Spleen (tissue), 11 donors: ENCODE measurements around the gene PIGC. TPM values are rescaled to one million over a fixed set of nuclear protein-coding genes. Genes with fewer than 3 reads are reported as not detected.

Experiments
- DNase-seq: peaks from one replicate; pipeline ENCODE4 v3.0.0-alpha.2; 2020
- H3K27ac ChIP-seq, 8 donors: fragments of 200-600 bp; sonication (generic) in 7 of 8; 1 replicate in 4 of 8; 2 replicates in 4 of 8; pipeline versions ENCODE4 v1.5.0 to v1.8.0; 2016 to 2021; ENCODE audit warnings: inconsistent platforms in 4 of 8, mild to moderate bottlenecking in 4 of 8, moderate library complexity in 1 of 8
- H3K27me3 ChIP-seq, 7 donors: fragments of 200-600 bp; sonication (generic) in 6 of 7; replicated peaks in 1 of 7; 1 replicate in 4 of 7; 2 replicates in 3 of 7; pipeline versions ENCODE4 v1.5.0 to v1.8.0; 2016 to 2021; ENCODE audit warnings: inconsistent platforms in 3 of 7, mild to moderate bottlenecking in 1 of 7
- H3K36me3 ChIP-seq, 6 donors: fragments of 200-600 bp; sonication (generic) in 5 of 6; 1 replicate in 4 of 6; 2 replicates in 2 of 6; pipeline versions ENCODE4 v1.5.0 to v1.8.0; 2016 to 2021; ENCODE audit warnings: inconsistent platforms in 2 of 6
- H3K4me1 ChIP-seq, 6 donors: fragments of 200-600 bp; sonication (generic) in 5 of 6; 1 replicate in 3 of 6; 2 replicates in 3 of 6; pipeline versions ENCODE4 v1.5.0 to v1.8.0; 2016 to 2021; ENCODE audit warnings: inconsistent platforms in 3 of 6
- H3K4me3 ChIP-seq, 8 donors: fragments of 200-600 bp; sonication (generic) in 7 of 8; 1 replicate in 4 of 8; 2 replicates in 4 of 8; pipeline versions ENCODE4 v1.5.0 to v1.8.0; 2016 to 2021; ENCODE audit warnings: inconsistent platforms in 4 of 8, mild to moderate bottlenecking in 4 of 8, moderate library complexity in 2 of 8
- H3K9me3 ChIP-seq, 8 donors: fragments of 200-600 bp; sonication (generic) in 7 of 8; 1 replicate in 4 of 8; 2 replicates in 4 of 8; pipeline versions ENCODE4 v1.5.0 to v1.8.0; 2016 to 2021; ENCODE audit warnings: inconsistent platforms in 4 of 8
- CTCF ChIP-seq, 11 experiments: fragments of 200-600 bp in 7 of 11; fragments of 450-650 bp in 4 of 11; sonication (generic) in 4 of 11; IDR thresholded peaks in 8 of 11; conservative IDR thresholded peaks in 3 of 11; 1 replicate in 7 of 11; 2 replicates in 4 of 11; pipeline versions ENCODE4 v1.4.0 to v1.8.0; 2016 to 2021; ENCODE audit warnings: antibody characterized with exemption in 11 of 11, inconsistent platforms in 4 of 11, mild to moderate bottlenecking in 1 of 11
- POLR2A ChIP-seq, 3 donors: fragments of 450-650 bp; IDR thresholded peaks; one replicate each; pipeline ENCODE4 v1.5.1; 2017; ENCODE audit warnings: antibody characterized with exemption in 3 of 3, mild to moderate bottlenecking in 1 of 3
- POLR2AphosphoS5 ChIP-seq, 3 donors: sonication (generic); formaldehyde crosslinking; IDR thresholded peaks; one replicate each; pipeline ENCODE4 v1.5.1; 2017; ENCODE audit warnings: antibody characterized with exemption in 3 of 3
- WGBS, 5 donors: extraction: QIAGEN DNeasy Blood & Tissue Kit in 3 of 5; methylation state at CpG; one replicate each; pipeline versions ENCODE4 v1.1.5 to v1.1.7; 2013 to 2018; 5-methylcytosine and 5-hydroxymethylcytosine counted together
- intact Hi-C: fragments of 100-400 bp; cut with DNase I; formaldehyde crosslinking; loops from one replicate; pipeline ENCODE4 v1.15.0; 2023; ENCODE audit warnings: low total_unique reads
- polyA plus RNA-seq, 3 donors: library from polyadenylated mRNA; stranded (reverse); fragments of 200-250 nt; gene quantifications; one replicate each; pipeline ENCODE4 v1.2.1, GENCODE V29; 2013
- total RNA-seq, 7 donors: library from RNA; depleted of rRNA in 3 of 7; stranded (reverse); fragments of >200 nt in 3 of 7; fragmentation: NEBNext Ultra II Directional in 4 of 7; extraction: Animal tissue kit (Norgen Biotek cat#: 25700) in 4 of 7; gene quantifications; one replicate each; pipeline versions ENCODE4 v1.1.0 to v1.2.1, GENCODE V29; 2016 to 2021
- donor health status: healthy with polysubstance abuse.
- donor health status: DM: no; HTN: no; CAD: no; lungs with moderate emphysema.
- donor health status: DM: no; HTN: no; CAD: no.
- donor health status: Bipolar disorder and iron deficiency.
- donor health status: healthy.
- donor health status: DM: no; HTN: no; CAD: no.
- donor health status: DM: yes; HTN: yes; CAD: no.

The PIGC gene
- total and polyA plus RNA-seq, 10 donors = 20.1 to 28.0 (median 23.9) TPM

GRCh38 chr1:172397633-172398032 lies 46.2 kb downstream of the PIGC start:
- intact Hi-C loops = loop anchor here (10.0 kb wide), 1 partner anchor 213 kb away; no protein-coding TSS in a partner anchor
- 83 to 92% (median 88%) methylated on average over 2 of the region's 2 CpGs for WGBS, 5 donors
- H3K36me3 ChIP-seq = no peaks in the 10 kb centered on the region
- no peak overlapping the region for H3K4me3 ChIP-seq
- H3K4me1 ChIP-seq = peaks cover 25 to 78% (median 51%) of the 10 kb centered on the region in 6 donors
- no peak for DNase-seq
- no peaks in the 10 kb centered on the region for H3K9me3 ChIP-seq
- H3K27ac ChIP-seq = peak overlapping the region in 3 of 8 donors; percentile 77 to 79 (median 78)
- TF ChIP-seq POLR2AphosphoS5 (IDR thresholded peaks at IDR 0.05) = no peak
- TF ChIP-seq CTCF (IDR thresholded peaks at IDR 0.05 in 8 of 11, conservative IDR thresholded peaks at IDR 0.05 in 3 of 11) = no peak
- TF ChIP-seq POLR2A (IDR thresholded peaks at IDR 0.05) = no peak
- H3K27me3 ChIP-seq = no peaks in the 10 kb centered on the region

GRCh38 chr1:172397221-172397620 lies 46.6 kb downstream of the PIGC start:
- TF ChIP-seq POLR2A (IDR thresholded peaks at IDR 0.05) (no peak), POLR2AphosphoS5 (IDR thresholded peaks at IDR 0.05) (no peak), CTCF (IDR thresholded peaks at IDR 0.05 in 8 of 11, conservative IDR thresholded peaks at IDR 0.05 in 3 of 11) (no peak)
- no peaks in the 10 kb centered on the region for H3K27me3 ChIP-seq
- intact Hi-C loops = loop anchor here (10.0 kb wide), 1 partner anchor 212 kb away; no protein-coding TSS in a partner anchor
- 66 to 80% (median 78%) methylated on average over 3 of the region's 3 CpGs for WGBS, 5 donors
- DNase-seq = no peak
- no peaks in the 10 kb centered on the region for H3K9me3 ChIP-seq
- no peaks in the 10 kb centered on the region for H3K36me3 ChIP-seq
- H3K4me3 ChIP-seq = no peak overlapping the region
- H3K27ac ChIP-seq = peak overlapping the region in 2 of 8 donors; percentile 78 to 79
- peaks cover 25 to 81% (median 53%) of the 10 kb centered on the region in 6 donors for H3K4me1 ChIP-seq

- Histone ChIP-seq H3K4me1 (peaks cover 31 to 90% (median 61%) of the 10 kb centered on the region in 6 donors), H3K27ac (peak overlapping the region; percentile 75 to 92 (median 83)), H3K36me3 (no peaks in the 10 kb centered on the region), H3K4me3 (no peak overlapping the region), H3K9me3 (no peaks in the 10 kb centered on the region), H3K27me3 (no peaks in the 10 kb centered on the region)
- no peak for DNase-seq
- TF ChIP-seq POLR2A (IDR thresholded peaks at IDR 0.05) = no peak
- TF ChIP-seq CTCF (IDR thresholded peaks at IDR 0.05 in 8 of 11, conservative IDR thresholded peaks at IDR 0.05 in 3 of 11) = no peak
- no peak for TF ChIP-seq POLR2AphosphoS5 (IDR thresholded peaks at IDR 0.05)
- WGBS, 5 donors = 86 to 97% (median 94%) methylated on average over 3 of the region's 3 CpGs
- intact Hi-C loops = loop anchor here (10.0 kb wide), 1 partner anchor 211 kb away; no protein-coding TSS in a partner anchor
Measured at GRCh38 chr1:172395576-172395975, 48.3 kb downstream of the PIGC start.

- H3K27me3 ChIP-seq = no peaks in the 10 kb centered on the region
- peaks cover 32 to 90% (median 64%) of the 10 kb centered on the region in 6 donors for H3K4me1 ChIP-seq
- intact Hi-C loops = loop anchor here (10.0 kb wide), 1 partner anchor 210 kb away; no protein-coding TSS in a partner anchor
- no peak for DNase-seq
- WGBS, 5 donors = 80 to 91% (median 84%) methylated on average over 5 of the region's 5 CpGs
- no peaks in the 10 kb centered on the region for H3K9me3 ChIP-seq
- H3K4me3 ChIP-seq = no peak overlapping the region
- H3K27ac ChIP-seq = peak overlapping the region; percentile 75 to 92 (median 83)
- TF ChIP-seq POLR2A (IDR thresholded peaks at IDR 0.05) (no peak), CTCF (IDR thresholded peaks at IDR 0.05 in 8 of 11, conservative IDR thresholded peaks at IDR 0.05 in 3 of 11) (no peak), POLR2AphosphoS5 (IDR thresholded peaks at IDR 0.05) (no peak)
- H3K36me3 ChIP-seq = no peaks in the 10 kb centered on the region
Measured at GRCh38 chr1:172394811-172395210, 49.1 kb downstream of the PIGC start.
